Measurements from ENCODE around the gene COMTD1.

The COMTD1 gene

GRCh38 chr10:75234683-75235374 is 928 bp downstream of the COMTD1 start (continued):
- TF ChIP-seq ZNF449 (tag by site-specific recombination; IDR thresholded peaks at IDR 0.05) = no peak
- peak; percentile 87 for TF ChIP-seq ZBTB8A (tag by site-specific recombination; IDR thresholded peaks at IDR 0.05)
- no peak for TF ChIP-seq ZNF174 (tag by site-specific recombination; IDR thresholded peaks at IDR 0.05)
- TF ChIP-seq PRDM10 (tag by site-specific recombination; IDR thresholded peaks at IDR 0.05) = no peak
- TF ChIP-seq, protein P1, sequence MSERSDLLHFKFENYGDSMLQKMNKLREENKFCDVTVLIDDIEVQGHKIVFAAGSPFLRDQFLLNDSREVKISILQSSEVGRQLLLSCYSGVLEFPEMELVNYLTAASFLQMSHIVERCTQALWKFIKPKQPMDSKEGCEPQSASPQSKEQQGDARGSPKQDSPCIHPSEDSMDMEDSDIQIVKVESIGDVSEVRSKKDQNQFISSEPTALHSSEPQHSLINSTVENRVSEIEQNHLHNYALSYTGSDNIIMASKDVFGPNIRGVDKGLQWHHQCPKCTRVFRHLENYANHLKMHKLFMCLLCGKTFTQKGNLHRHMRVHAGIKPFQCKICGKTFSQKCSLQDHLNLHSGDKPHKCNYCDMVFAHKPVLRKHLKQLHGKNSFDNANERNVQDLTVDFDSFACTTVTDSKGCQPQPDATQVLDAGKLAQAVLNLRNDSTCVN (tag by site-specific recombination; optimal IDR thresholded peaks at IDR 0.05) = peak; percentile 87
- TF ChIP-seq ZNF302 (tag by site-specific recombination; IDR thresholded peaks at IDR 0.05; ENCODE audit: low read depth) = no peak
- TF ChIP-seq ZEB2 (tag by site-specific recombination; IDR thresholded peaks at IDR 0.05) = peak; percentile 46
- 0 out of 2 replicates have a peak, but pooled peaks have one; percentile 20 for TF ChIP-seq YY2 (tag by site-specific recombination; IDR thresholded peaks at IDR 0.05)
- 0 out of 2 replicates have a peak, but pooled peaks have one; percentile 33 for TF ChIP-seq ZNF10 (tag by site-specific recombination; IDR thresholded peaks at IDR 0.05)
- TF ChIP-seq SCRT1 (tag by site-specific recombination; IDR thresholded peaks at IDR 0.05; ENCODE audit: borderline replicate concordance) = no peak
- TF ChIP-seq ZSCAN16 (tag by site-specific recombination; IDR thresholded peaks at IDR 0.05) = no peak
- TF ChIP-seq ZNF26 (tag by site-specific recombination; IDR thresholded peaks at IDR 0.05) = no peak
- TF ChIP-seq OSR2 (tag by site-specific recombination; IDR thresholded peaks at IDR 0.05) = no peak
- TF ChIP-seq BCL11A (tag by site-specific recombination; IDR thresholded peaks at IDR 0.05; ENCODE audit: low read depth) = peak; percentile 44; the same call in 1 of the 2 replicates
- TF ChIP-seq ZBTB48 (tag by site-specific recombination; IDR thresholded peaks at IDR 0.05) = peak; percentile 59
- TF ChIP-seq ZNF350 (tag by site-specific recombination; IDR thresholded peaks at IDR 0.05) = no peak
- TF ChIP-seq, protein P2, sequence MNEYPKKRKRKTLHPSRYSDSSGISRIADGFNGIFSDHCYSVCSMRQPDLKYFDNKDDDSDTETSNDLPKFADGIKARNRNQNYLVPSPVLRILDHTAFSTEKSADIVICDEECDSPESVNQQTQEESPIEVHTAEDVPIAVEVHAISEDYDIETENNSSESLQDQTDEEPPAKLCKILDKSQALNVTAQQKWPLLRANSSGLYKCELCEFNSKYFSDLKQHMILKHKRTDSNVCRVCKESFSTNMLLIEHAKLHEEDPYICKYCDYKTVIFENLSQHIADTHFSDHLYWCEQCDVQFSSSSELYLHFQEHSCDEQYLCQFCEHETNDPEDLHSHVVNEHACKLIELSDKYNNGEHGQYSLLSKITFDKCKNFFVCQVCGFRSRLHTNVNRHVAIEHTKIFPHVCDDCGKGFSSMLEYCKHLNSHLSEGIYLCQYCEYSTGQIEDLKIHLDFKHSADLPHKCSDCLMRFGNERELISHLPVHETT (tag by site-specific recombination; IDR thresholded peaks at IDR 0.05) = no peak
- no peak for TF ChIP-seq PRDM1 (tag by site-specific recombination; IDR thresholded peaks at IDR 0.05)
- TF ChIP-seq, protein P3, sequence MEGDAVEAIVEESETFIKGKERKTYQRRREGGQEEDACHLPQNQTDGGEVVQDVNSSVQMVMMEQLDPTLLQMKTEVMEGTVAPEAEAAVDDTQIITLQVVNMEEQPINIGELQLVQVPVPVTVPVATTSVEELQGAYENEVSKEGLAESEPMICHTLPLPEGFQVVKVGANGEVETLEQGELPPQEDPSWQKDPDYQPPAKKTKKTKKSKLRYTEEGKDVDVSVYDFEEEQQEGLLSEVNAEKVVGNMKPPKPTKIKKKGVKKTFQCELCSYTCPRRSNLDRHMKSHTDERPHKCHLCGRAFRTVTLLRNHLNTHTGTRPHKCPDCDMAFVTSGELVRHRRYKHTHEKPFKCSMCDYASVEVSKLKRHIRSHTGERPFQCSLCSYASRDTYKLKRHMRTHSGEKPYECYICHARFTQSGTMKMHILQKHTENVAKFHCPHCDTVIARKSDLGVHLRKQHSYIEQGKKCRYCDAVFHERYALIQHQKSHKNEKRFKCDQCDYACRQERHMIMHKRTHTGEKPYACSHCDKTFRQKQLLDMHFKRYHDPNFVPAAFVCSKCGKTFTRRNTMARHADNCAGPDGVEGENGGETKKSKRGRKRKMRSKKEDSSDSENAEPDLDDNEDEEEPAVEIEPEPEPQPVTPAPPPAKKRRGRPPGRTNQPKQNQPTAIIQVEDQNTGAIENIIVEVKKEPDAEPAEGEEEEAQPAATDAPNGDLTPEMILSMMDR (tag by site-specific recombination; IDR thresholded peaks at IDR 0.05) = peak; percentile 84; the same call in 1 of the 2 replicates
- TF ChIP-seq ZNF76 (tag by site-specific recombination; IDR thresholded peaks at IDR 0.05; ENCODE audit: borderline replicate concordance, low read depth) = 0 out of 2 replicates have a peak, but pooled peaks have one; percentile 11
- no peak for TF ChIP-seq ZNF830 (tag by site-specific recombination; IDR thresholded peaks at IDR 0.05; ENCODE audit: low read depth)
- 0 out of 2 replicates have a peak, but pooled peaks have one; percentile 21 for TF ChIP-seq YY1 (tag by site-specific recombination; IDR thresholded peaks at IDR 0.05)
- TF ChIP-seq ZNF843 (tag by site-specific recombination; IDR thresholded peaks at IDR 0.05) = peak; percentile 33; the same call in 1 of the 2 replicates
- TF ChIP-seq REST (tag by site-specific recombination; IDR thresholded peaks at IDR 0.05) = 0 out of 2 replicates have a peak, but pooled peaks have one; percentile 21

All from HEK293 (cell line).